Stimulated activated CD4-positive, alpha-beta T cell treated with anti-CD3 and anti-CD28 coated beads, Interleukin-4, amount 100 ng/mL, for 24 hours (primary cell): ENCODE data around the gene SMIM38.
"Not testable (repeated sequence)": the region's sequence is repeated elsewhere in the genome, so short reads cannot be mapped to it uniquely, and the experiment has no call there.

ENCODE experiments used
- DNase-seq: peaks from one replicate; pipeline ENCODE4 v3.0.0-alpha.2; 2020

Gene SMIM38

DNA sequence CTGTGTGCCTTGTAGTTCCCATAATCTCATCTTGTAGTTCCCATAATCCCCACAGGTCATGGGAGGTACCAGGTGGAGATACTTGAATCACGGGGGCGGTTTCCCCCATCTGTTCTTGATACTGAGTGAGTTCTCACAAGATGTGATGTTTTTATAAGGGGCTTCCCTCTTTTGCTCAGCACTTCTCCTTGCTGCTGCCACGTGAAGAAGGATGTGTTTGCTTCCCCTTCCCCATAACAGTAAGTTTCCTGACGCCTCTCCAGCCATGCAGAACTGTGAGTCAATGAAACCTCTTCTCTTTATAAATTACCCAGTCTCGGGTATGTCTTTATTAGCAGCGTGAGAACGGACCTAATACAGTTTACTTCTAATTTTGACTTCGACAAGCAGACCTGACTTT is 14.0 kb upstream of the SMIM38 start:
- DNase-seq, result no peak

GRCh38 chr11:69142895-69143294 is 12.8 kb upstream of the SMIM38 start:
- DNase-seq, result no peak

DNA sequence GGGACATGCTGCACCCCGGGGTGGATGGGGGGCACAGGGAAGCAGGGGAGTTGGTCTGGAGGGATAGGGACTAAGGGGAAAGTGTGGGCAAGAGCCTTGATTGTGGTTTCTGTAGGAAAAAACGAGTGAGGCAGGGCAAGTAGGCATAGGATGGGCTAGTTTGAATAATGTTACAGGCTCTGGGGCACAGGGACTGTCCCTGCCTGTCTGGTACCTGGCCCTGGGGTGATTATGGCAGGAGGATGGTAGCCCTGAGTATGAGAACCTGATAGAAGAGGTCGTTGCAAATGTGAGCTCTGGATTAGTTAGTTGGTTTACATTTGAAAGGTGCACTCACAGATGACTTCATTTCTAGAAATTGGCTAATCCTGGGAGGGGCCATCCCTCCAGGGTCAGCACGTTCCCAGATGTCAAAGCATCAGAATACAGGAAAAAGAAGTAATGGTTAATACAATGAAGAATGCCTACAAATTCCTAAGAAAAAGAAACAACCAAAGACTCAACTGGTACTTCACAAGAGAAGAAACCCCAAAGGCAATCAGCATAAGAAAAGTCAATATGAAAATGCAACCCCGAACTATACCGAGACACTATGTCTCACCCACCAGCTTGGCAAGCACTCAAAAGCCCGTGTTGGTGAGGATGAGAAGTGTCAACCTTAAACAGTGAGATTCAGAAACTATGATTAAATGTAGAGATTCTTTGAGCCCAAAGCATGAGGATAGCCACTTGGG is 11.3 kb upstream of the SMIM38 start:
- DNase-seq, result peak; percentile 34

DNA sequence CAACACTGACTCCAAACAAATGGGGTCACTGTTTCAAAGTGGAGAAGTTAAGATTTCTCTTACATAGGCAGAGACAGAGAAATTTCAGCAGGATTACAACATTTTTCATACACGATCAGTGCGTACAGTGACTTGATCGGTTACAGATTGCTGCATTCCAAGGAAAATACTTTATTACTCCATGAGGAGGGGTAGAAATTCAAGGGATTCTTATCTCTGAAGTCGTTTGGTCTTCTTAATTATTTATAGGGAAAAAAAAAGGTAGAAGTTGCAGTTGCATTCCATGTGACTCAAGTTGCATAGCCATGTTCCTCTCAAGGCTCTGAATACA is 10.7 kb upstream of the SMIM38 start:
- DNase-seq, result no peak

DNA sequence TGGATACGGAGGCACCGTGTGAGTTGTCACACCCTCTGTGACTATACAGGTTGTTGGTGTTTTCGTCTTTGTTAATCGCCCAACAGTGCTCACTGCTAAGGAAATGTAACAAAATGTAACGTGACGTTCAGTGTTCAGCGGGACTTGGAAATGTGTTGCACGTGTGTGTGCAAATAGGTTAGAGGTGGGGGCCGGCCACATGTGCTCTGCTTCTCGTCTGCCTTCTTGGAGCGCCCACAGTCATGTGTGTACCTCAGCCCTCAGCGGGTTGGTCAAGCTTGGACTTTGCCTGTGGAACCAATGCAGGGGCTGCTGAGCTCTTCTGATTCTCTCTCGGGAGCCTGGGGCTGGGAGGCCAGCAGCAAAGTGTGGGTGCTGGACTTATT is 7.4 kb upstream of the SMIM38 start:
- DNase-seq, result no peak

DNA sequence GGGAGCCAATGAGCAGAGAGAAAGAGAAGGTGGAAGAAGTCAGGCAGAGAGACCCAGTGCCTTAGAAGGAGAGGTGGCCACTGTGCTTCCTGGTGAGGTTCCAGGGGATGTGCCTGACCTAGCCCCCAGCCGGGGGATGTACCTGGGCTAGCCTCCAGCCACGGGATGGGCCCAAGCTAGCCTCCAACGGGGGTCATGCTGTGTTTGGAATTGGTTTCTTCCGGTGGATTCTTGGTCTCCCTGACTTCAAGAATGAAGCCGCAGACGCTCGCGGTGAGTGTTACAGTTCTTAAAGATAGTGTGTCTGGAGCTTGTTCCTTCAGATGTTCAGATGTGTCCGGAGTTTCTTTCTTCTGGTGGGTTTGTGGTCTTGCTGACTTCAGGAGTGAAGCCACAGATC is 6.9 kb upstream of the SMIM38 start:
- no peak for DNase-seq

DNA sequence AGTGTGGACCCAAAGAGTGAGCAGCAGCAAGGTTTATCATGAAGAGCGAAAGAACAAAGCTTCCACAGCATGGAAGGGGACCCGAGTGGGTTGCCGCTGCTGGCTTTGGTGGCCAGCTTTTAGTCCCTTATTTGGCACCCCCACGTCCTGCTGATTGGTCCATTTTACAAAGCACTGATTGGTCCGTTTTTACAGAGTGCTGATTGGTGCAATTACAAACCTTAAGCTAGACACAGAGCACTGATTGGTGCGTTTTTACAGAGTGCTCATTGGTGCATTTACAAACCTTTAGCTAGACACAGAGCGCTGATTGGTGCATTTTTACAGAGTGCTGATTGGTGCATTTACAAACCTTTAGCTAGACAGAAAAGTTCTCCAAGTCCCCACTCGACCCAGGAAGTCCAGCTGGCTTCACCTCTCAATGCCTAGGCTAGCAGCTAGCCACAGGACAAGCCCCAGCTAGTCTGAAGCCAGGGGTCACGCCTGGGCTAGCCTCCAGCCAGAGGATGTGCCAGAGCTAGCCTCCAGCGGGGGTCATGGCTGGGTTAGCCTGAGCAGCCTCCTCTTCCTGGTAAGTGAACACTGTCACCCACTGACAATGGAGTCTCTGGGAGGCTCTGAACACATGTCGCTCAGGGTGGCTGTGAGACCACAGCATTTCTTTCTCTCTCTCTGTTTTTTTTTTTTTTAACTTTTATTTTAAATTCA is 6.2 kb upstream of the SMIM38 start:
- not testable (repeated sequence) for DNase-seq

DNA sequence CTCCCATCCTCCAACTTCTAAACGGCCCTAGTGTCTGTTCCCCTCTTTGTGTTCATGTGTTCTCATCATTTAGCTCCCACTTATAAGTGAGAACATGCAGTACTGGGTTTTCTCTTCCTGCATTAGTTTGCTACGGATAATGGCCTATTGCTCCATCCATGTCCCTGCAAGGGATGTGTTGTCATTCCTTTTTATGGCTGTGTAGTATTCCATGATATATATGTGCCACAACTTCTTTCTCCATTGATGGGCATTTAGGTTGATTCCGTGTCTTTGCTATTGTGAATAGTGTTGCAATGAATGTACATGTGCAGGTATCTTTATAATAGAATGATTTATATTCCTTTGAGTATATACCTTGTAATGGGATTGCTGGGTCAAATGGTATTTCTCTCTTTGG is 5.6 kb upstream of the SMIM38 start:
- DNase-seq, result no peak

- no peak for DNase-seq
Observed at GRCh38 chr11:69151836-69152235, 3.9 kb upstream of the SMIM38 start.

DNA sequence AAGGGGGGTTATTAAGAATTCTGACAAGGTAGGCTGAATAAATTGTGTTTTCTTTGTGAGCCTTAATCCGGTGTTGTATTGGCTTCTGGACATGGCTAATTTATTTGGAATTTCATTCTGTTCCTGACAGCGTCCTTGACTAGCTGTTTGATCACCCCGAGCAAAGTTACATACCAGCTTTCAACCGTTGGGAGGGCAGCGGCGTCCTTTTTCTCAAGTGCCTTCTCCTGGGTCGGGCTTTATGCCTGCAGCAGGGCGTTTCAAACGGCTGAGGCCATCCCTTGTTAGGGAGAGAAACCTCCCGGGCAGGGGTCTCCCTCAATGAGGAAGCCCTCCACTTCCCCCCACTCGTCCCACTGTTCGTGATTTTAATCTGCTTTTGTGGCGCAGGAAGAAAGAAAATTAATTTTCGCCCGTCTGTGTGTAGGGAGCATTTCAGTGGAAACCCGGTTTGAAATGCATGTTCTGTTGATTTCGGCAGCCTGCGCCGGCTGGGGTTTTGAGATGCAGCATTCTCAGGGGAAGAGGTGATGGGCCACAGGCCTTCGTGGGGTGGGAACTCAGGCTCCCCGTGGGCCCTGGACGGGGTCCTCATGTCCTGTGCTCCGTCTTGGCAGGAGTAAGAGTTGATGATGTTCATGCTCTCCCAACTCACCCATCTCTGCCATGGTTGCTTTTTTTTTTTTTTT is 2.9 kb upstream of the SMIM38 start:
- DNase-seq, result no peak

- no peak for DNase-seq
Observed at GRCh38 chr11:69153661-69154060, 2.1 kb upstream of the SMIM38 start.

GRCh38 chr11:69154211-69154913 is 1.4 kb upstream of the SMIM38 start:
- no peak for DNase-seq

DNA sequence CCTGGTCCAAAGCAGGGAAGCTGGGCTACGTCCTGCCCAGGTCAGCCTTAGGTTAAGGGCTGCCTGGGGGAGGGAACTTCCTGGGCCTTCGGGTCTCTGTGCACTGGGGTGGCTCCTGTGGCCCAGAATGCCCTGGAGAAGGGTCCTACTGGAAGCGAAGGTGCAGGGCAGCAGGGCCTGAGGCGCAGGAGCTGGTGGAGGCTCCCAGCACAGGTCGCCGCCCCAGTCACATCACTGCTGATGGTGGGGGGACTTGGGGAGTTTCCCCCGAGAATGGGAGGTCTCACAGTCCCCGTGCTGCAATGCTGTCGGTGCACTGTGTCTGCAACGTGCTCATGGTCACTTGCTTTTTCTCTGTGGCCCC is 815 bp upstream of the SMIM38 start:
- no peak for DNase-seq

- no peak for DNase-seq
Observed at GRCh38 chr11:69156235-69156639, 502 bp downstream of the SMIM38 start.

DNA sequence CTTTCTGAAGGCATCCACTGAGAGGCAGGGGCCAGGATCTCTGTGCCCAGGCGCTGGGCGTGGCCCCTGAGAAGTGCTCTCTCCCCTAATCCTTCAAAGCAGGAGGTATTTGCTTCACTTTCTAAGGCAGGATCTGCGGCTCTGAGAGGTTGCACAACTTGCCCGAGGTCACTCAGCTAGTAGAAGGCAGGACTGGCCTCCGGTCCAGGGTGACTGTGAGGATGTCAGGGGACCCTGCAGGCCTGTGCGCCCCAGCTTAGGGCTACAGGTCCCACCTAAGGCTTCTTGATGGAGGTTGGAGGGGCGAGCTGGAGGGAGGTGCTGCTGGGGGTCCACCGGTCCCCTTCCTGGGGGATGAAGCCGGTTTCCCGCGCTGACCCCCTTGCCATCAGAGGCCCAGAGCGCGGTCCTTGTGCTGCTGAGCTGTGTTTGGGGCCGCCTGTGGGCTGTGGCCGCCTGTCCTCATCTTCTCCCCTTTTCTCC is 979 bp downstream of the SMIM38 start:
- DNase-seq, result no peak

- DNase-seq, result no peak
Observed at GRCh38 chr11:69157156-69157821, 1.6 kb downstream of the SMIM38 start.

DNA sequence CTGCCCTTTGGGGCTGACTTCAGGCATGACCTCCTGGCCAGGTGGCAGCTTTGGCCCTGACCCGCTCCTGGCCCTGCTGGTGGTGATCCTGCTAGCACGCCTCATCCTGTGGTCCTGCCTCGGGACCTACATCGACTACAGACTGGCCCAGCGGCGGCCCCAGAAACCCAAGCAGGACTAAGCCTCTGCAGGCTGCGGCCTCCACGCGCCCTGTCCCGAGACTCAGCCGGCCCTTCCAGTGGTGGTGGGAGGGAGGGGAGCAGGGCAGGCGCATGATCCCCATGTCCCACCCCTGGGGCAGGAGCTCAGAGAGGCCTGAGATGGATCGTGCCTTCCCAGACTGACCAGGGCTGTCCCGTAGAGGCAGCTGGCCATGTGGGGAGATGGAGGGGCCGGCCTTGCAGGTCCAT is 2.1 kb downstream of the SMIM38 start:
- no peak for DNase-seq

DNA sequence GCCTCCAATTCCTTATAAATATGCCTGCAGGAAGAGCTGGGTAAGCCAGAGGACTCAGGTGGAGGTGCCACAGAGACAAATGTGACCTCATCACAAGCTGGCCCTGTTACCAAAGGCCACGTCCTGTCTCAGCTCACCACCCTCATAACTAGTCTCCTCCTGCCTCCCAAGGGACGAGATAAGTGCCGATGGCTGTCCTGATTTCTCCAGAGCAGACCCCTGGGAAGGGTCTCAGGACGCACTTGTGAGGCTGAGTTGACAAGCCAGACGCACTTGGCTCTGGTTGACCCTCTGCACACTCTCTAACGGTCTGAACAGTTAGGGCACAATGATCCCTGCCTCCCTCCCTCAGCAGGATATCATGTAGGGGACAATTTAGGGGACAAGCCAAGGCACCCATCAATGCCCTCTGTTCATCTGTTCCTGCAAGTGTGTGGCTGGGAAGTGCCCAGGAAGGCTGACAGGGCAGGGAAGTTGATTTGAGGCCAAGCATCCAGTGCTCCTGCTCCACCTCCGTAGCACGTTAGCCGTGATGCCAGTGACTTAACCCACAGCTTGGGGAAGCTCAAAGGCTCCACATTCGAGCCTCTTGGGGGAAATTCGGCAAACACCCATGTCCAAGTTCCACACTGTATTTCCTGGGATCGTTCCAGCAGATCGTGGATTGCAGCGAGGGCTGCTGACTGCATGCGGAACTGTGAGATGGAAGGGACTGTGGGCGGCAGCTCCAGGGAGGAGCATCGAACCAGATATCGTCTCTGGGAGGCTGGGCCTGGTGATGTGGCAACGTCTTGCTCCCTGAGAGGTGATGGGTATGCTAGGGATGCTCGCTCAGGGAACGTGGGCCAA is 2.8 kb downstream of the SMIM38 start:
- DNase-seq, result no peak

GRCh38 chr11:69159150-69159852 is 3.6 kb downstream of the SMIM38 start:
- no peak for DNase-seq

DNA sequence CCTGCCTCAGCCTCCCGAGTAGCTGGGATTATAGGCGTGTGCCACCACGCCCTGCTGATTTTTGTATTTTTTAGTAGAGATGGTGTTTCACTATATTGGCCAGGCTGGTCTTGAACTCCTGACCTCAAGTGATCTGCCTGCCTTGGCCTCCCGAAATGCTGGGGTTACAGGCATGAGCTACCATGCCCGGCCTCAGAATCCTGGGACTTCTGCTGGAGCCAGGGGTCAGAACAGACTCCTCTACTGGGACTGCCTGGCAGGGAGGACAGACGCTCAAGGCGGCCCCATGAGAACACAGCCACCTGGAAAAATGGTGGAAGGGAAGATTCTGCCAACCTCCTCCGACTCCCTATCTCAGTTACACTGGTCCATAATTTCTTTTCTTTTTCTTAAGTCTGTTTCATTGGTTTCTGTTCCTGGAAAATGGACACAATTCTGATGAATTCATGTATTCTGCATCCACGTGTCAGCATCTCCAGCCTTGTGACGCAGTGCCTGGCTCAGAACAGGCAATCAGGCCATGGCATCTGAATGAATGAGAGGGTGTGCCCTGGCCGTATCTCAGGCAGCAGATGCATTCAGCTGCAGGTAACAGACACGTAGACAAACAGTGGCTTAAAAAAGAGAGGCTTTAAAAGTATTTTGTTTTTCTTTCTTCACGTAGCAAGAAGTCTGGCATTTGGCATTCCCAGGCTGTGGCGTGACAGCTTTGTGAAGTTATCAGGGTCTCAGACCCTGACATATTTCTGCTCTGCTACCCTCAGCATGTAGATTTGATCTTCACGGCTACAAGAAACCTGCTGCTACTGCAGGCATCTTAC is 4.8 kb downstream of the SMIM38 start:
- DNase-seq, result no peak

GRCh38 chr11:69161117-69161407 is 5.3 kb downstream of the SMIM38 start:
- no peak for DNase-seq
